Stimulated activated CD8-positive, alpha-beta memory T cell treated with anti-CD3 and anti-CD28 coated beads, Interleukin-7, amount 100 ng/mL, for 4 hours (primary cell): ENCODE results near the gene AFAP1.

Source experiments
- DNase-seq, 2 donors: peaks; one replicate each; pipeline ENCODE4 v3.0.0-alpha.2; 2020; ENCODE audit warnings: low read depth in 2 of 2

Gene AFAP1

GRCh38 chr4:7915875-7916242, 23.8 kb downstream of the AFAP1 start:
- no peak for DNase-seq

GRCh38 chr4:7912826-7913225, 26.8 kb downstream of the AFAP1 start:
- no peak for DNase-seq

DNA sequence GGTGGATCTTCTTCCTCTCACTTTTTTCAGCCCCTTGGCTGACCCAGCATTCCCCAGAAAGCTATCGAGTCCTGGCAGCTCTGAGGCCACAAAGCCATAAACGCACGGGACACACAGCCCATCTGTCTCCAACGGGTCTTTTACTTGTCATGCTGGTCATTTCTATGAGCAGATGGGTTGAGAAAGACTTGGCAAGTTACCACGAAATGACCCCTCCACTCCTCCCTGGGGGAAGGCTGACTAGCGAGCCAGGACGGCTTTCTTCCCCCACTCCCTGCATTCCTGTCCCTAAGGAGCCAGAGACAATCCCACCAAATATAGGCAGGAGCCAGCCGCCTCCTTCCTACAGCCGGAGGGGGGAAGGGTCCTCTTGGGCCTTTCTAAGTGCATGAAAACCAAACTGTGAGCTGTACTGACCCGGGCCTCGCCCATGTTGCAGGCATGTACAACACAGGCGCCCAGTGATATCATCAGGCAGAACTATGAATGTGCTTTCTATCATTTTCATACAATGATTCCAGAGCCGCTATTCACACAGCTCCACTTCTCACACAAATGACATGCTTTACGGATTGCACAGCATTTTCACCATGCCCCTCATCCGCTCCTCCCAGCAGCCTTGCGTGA, 28.6 kb downstream of the AFAP1 start:
- DNase-seq, result no peak

- DNase-seq, result no peak
Measured at GRCh38 chr4:7910263-7910896, 29.3 kb downstream of the AFAP1 start.

DNA sequence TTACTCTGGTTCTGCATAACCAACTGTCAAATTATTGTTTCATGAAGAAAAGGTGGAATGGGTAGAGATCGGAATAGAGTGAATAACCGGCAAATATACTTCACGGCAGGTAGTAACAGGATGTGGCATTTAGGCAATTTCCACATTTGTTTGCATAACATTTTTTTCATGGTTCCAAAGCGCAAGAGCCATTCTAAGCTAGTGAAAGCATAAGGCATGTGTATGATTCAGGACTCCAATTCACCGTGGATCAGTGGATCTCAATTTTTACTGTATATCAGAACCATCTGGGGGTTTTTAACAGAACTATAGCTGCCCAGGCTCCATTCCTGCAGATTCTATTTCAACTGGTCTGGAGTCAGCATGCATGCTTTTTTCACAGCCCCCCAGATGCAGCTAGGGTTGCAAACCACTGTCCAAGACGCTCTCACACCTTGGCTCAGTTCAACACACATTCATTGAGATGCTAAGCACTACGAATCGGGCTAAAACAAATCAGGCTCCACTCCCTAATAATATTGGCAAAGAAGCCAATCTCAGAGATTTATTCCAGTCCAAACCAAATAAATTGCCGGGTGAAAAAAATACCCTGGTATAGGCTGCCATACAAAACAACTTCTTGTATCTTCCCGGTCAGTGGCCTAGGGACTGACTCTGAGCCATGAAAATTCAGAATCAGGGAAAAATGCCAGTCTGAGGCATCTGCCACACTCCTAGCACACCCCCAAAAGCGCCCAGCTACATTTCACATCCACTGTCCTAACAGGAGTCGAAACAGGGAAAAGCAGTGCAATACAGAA, 30.0 kb downstream of the AFAP1 start:
- DNase-seq, result no peak

DNA sequence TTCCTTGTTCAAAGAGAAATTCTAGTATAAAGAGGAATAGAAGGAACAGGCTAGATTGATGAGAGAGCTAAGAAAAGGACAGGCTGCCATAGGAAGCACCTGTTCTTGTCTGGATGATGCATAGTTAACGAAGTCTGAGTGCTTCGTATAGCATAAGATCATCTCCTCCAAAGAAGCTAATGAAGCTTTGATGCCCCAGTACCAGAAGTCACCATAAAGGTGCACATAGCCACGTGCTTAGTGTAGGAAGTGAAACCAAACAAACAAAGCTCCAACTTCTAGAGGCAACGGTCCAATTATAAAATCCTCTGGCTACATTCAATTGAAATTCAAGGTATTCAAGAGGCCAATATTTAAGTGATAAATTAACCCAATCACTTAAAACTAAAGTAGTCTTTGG, 31.0 kb downstream of the AFAP1 start:
- no peak for DNase-seq

GRCh38 chr4:7907142-7907541, 32.5 kb downstream of the AFAP1 start:
- no peak for DNase-seq

DNA sequence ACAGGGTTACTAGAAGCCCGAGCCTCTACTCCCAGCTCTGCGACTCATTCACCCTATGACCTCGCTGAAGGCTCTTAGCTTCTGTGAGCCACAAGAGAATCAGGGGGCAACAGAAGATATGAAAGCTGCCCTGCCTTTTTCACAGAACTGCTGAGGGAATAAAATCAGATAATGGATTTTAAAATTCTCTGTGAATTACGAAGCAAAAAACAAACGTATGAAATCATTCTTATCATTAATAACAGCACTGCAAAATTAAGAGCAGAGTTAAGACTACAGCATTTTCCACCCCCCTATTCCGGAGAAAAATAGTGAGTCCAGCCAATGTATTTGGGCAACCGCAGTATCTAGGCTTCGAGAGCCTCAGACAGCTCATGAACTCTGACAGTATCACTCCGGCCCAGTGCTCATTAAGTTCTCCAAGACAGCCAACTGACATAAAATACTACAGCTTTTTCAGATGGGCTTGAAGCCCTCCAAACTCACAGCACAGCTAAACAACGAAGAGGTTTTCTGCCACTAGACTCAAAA, 33.4 kb downstream of the AFAP1 start:
- no peak for DNase-seq

- no peak for DNase-seq
Measured at GRCh38 chr4:7904952-7905915, 34.4 kb downstream of the AFAP1 start.

GRCh38 chr4:7903791-7904516, 35.7 kb downstream of the AFAP1 start:
- no peak for DNase-seq

GRCh38 chr4:7902826-7903225, 36.8 kb downstream of the AFAP1 start:
- no peak for DNase-seq

- no peak for DNase-seq
Measured at GRCh38 chr4:7902101-7902553, 37.5 kb downstream of the AFAP1 start.

- DNase-seq, result no peak
Measured at GRCh38 chr4:7901311-7901885, 38.3 kb downstream of the AFAP1 start.

- no peak for DNase-seq
Measured at GRCh38 chr4:7900334-7900909, 39.2 kb downstream of the AFAP1 start.

DNA sequence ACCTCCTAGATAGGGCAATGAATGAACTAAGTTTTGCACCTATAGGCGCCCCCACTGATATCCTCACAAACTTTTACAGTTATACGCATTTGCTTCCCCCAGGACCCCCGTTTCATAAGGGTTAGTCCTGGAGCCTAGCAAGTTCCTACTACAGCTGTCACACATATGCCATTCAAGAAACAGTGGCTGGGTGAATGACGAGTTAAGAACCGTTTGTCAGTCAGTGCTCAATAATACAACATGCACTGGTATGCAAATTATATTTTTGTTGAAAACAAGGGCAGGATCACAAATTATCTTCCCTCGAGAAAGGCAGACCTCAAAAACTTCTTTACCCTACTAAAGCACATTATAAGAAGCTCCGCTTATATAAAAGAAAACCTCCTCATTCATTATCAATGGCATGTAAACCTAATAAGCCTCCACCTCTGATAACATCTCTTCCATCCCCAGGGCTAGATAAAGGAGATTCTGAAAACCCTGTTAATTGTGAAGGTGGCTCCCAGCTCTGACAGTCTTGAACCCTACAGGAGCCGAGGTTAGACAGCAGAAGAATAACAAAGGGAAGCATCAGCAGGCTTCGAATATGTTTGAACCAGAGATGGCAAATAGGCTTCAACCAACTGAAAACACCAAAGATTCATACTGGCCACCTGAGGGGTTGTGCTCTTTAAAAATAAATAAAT, 40.3 kb downstream of the AFAP1 start:
- no peak for DNase-seq

DNA sequence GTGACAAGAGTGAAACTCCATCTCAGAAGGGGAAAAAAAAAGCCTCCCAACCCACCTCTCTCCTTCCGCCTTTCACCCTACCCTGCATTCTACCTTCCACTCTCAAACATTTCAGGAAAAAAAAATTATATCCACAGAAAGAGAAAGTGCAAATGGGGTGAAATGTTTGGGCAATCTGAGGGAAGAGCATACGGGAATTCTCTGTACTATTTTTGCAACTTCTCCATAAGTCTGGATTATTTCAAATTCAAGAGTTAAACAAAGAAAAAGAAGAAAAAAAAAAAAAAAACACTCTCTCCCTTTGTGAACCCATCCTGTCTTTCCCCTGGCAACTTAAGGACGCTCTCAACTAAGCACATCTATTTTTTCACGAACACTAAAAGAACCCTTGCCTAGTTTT, 41.3 kb downstream of the AFAP1 start:
- no peak for DNase-seq

GRCh38 chr4:7897811-7898210, 41.9 kb downstream of the AFAP1 start:
- no peak for DNase-seq

DNA sequence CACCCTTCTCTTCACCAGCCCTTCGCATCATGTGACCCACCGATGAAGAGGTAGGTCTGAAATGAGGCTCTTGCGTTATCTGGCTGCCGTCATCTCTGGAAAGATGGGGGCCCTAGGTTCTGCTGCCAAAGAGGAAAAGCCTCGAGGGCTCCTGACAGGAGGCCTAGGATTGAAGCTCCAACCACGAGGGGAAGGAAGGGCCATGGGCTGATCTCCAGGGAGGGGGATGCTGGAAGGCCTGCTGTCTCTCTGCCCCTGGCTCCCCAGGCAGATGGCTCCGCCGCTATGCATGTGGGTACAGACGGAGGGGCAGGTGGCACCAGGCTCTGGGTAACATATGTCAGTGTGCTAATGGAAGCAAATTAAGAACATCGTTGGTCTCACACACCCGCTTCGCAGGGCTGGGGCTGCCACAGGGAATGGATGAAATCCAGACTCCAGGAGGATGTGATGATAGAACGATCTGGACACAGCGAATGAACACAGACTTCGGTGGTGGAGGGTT, 44.9 kb downstream of the AFAP1 start:
- DNase-seq, result no peak

GRCh38 chr4:7894098-7894676, 45.5 kb downstream of the AFAP1 start:
- no peak for DNase-seq
